ENCODE results near the gene VPS13D. TPM values are rescaled to one million over a fixed set of nuclear protein-coding genes. Genes with fewer than 3 reads are reported as not detected.

The VPS13D gene
- total RNA-seq, 1 donor from 2014 or later: 28.3 TPM

DNA sequence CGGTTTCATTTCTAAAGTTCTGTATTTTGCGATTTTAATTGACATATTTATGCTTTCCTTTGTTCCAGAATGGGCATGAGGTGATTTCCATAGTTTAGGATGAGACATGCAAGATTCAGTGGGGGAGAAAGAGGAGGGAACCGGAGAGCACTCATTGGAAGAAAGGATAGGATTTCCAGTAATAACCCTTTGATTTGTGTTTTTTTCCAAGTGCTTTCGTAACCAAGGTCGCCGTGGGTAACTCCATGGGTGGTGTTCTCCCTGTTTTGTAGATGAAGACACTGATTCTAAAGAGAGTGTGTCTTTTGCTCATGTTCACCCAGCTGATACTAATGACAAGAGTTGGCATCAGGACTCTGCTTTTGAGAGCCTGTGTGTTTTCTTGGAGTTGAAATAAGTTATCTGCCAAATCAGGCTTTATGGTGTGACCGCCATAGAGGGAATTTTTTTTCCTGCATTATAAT, 218.1 kb downstream of the VPS13D start:
- peaks cover 43 to 66% of the 10 kb centered on the region in 2 donors for H3K4me1 ChIP-seq
- H3K9me3 ChIP-seq: no peaks in the 10 kb centered on the region
- H3K27me3 ChIP-seq: no peaks in the 10 kb centered on the region
- peak overlapping the region; percentile 69 to 89 for H3K27ac ChIP-seq
- TF ChIP-seq, protein P1, sequence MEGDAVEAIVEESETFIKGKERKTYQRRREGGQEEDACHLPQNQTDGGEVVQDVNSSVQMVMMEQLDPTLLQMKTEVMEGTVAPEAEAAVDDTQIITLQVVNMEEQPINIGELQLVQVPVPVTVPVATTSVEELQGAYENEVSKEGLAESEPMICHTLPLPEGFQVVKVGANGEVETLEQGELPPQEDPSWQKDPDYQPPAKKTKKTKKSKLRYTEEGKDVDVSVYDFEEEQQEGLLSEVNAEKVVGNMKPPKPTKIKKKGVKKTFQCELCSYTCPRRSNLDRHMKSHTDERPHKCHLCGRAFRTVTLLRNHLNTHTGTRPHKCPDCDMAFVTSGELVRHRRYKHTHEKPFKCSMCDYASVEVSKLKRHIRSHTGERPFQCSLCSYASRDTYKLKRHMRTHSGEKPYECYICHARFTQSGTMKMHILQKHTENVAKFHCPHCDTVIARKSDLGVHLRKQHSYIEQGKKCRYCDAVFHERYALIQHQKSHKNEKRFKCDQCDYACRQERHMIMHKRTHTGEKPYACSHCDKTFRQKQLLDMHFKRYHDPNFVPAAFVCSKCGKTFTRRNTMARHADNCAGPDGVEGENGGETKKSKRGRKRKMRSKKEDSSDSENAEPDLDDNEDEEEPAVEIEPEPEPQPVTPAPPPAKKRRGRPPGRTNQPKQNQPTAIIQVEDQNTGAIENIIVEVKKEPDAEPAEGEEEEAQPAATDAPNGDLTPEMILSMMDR (IDR thresholded peaks at IDR 0.05): no peak
- no peak for DNase-seq (ENCODE audit: low spot score in 2 of 2)
- H3K36me3 ChIP-seq: no peaks in the 10 kb centered on the region
- H3K4me3 ChIP-seq: no peak overlapping the region
- intact Hi-C loops (cut with DNase I): loop anchor here (2.0 kb wide), 1 partner anchor 41 kb away; no protein-coding TSS in a partner anchor

DNA sequence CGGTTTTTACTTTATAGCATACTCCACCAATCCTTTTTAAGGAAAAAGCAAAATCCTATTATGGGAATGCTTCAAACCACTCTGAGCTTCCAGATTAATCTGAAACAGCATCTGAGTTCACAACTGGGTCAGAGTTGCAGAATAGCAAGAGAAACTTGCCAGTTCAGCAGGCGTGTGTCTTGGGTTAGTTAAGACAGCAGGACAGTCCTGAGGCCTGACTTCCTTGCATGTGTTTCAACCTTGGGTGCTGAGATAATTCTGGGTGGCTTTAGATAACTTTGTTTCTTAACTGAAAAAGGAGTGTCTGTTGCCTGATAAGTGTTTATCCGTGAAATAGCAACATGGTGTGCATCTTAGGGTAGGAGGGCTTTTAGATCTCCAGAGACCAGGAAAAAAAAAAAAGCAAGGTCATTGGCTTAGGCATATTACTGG, 218.9 kb downstream of the VPS13D start:
- Histone ChIP-seq H3K4me3 (no peak overlapping the region), H3K4me1 (peaks cover 43 to 73% of the 10 kb centered on the region in 2 donors), H3K27ac (peak overlapping the region; percentile 69 to 89), H3K27me3 (no peaks in the 10 kb centered on the region), H3K36me3 (no peaks in the 10 kb centered on the region), H3K9me3 (no peaks in the 10 kb centered on the region)
- no peak for DNase-seq (ENCODE audit: low spot score in 2 of 2)
- intact Hi-C loops (cut with DNase I): loop anchor here (2.0 kb wide), 1 partner anchor 42 kb away; no protein-coding TSS in a partner anchor
- TF ChIP-seq, protein P1 (IDR thresholded peaks at IDR 0.05): no peak

DNA sequence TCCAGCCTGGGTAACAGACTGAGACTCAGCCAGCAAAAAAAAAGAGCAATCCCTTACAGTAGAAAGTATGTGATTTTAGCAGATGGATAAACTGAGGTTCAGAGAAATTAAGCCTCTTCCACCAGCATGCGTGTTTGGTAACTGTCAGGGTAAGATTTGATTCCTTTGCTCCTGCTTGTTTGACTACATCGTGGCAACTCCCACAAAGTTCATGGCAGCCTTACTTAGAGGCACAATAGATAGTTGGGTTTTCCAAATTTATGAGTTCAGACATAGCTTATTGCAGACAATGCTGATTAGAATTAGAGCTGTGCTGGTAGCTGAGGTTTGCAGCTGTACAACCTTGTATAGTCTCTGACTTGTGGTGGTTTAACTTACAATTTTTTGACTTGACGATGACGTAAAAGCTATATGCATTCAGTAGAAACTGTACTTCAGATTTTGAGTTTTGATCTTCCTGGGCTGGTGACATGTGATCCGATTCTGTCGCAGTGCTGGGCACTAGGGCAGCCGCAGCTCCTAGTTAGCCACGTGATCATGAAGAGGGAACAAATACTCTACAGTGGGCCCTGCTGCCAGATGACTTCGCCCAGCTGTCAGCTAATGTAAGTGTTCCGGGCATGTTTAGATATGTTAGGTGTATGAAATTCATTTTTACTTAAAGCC, 220.4 kb downstream of the VPS13D start:
- H3K27ac ChIP-seq: peak overlapping the region; percentile 89 to 92
- no peaks in the 10 kb centered on the region for H3K9me3 ChIP-seq
- H3K4me3 ChIP-seq: no peak overlapping the region
- intact Hi-C loops (cut with DNase I): loop anchor here (5.0 kb wide), 1 partner anchor 142 kb away; no protein-coding TSS in a partner anchor
- H3K36me3 ChIP-seq: no peaks in the 10 kb centered on the region
- no peak for DNase-seq (ENCODE audit: low spot score in 2 of 2)
- TF ChIP-seq, protein P1 (IDR thresholded peaks at IDR 0.05): no peak
- H3K4me1 ChIP-seq: peaks cover 49 to 83% of the 10 kb centered on the region in 2 donors
- H3K27me3 ChIP-seq: no peaks in the 10 kb centered on the region

DNA sequence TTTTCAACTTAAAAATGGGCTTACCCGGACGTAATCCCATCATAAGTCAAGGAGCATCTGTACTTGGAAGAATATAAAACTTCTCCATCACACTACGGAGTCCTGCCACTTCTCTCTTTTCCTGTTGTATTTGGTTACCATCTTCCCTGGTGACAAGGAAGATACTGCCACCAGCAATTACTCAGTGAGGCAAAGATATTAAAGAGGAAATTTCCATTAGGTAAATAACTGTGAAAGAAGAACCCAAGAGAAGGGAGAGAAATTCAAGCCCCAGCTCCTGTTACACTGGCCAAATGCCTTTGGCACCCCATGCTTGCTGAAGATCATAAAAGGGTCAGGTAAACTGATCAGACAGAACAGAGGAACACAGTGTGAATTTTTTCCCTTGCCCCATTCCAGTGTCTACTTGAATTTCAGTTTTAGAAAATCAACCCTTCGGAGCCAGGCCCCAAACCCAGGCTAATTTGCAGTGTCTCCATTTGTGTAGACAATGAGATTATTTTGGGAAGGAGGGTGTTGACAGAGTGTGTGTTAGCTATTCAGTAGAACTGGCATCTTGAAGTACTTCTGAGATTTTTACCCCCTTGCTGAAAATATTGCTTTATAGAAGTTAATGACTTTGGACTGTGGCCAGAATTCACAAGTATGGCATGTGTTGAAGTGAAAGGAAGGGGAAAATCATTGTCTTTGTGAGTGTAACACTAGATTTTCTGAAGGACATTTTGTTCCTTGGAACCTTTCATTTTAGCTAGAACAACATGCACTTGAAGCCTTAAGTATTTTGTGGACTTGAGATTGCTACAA, 221.1 kb downstream of the VPS13D start:
- peaks cover 51 to 90% of the 10 kb centered on the region in 2 donors for H3K4me1 ChIP-seq
- intact Hi-C loops (cut with DNase I): loop anchor here (5.0 kb wide), 1 partner anchor 141 kb away; no protein-coding TSS in a partner anchor

DNA sequence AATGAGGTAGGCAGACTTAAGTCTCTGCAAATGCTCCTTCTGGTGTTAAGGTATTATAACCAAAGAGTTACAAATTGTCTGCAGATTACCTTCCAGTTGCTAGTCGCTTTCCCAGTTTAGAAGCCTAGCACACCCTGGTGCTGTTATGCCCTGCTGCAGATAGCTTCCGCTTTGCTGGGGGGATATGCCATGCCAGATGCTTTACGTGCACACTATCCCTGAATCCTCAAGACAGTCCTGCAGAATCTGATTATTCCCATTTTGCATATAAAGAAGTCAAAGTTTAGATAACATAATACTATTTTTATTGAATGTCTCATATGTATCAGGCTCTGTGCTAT, 221.7 kb downstream of the VPS13D start:
- peaks cover 51 to 92% of the 10 kb centered on the region in 2 donors for H3K4me1 ChIP-seq

More for the DNA sequence above, 221.1 kb downstream of the VPS13D start:
- TF ChIP-seq, protein P1 (IDR thresholded peaks at IDR 0.05): no peak
- H3K36me3 ChIP-seq: no peaks in the 10 kb centered on the region
- no peak overlapping the region for H3K4me3 ChIP-seq
- no peaks in the 10 kb centered on the region for H3K27me3 ChIP-seq
- no peak for DNase-seq (ENCODE audit: low spot score in 2 of 2)
- H3K9me3 ChIP-seq: no peaks in the 10 kb centered on the region
- H3K27ac ChIP-seq: peak overlapping the region; percentile 89 to 92

More for the DNA sequence above, 221.7 kb downstream of the VPS13D start:
- H3K27me3 ChIP-seq: no peaks in the 10 kb centered on the region
- TF ChIP-seq, protein P1 (IDR thresholded peaks at IDR 0.05): no peak
- no peaks in the 10 kb centered on the region for H3K9me3 ChIP-seq
- H3K27ac ChIP-seq: peak overlapping the region; percentile 89 to 92
- DNase-seq (ENCODE audit: low spot score in 2 of 2): no peak
- intact Hi-C loops (cut with DNase I): loop anchor here (5.0 kb wide), 1 partner anchor 141 kb away; no protein-coding TSS in a partner anchor
- H3K4me3 ChIP-seq: no peak overlapping the region
- H3K36me3 ChIP-seq: no peaks in the 10 kb centered on the region
